HCT116 (cell line): Measurements from ENCODE around the gene HPS1.

Source experiments
- CTCF ChIP-seq, 3 experiments: fragments of 200-600 bp in 1 of 3; sonication (generic) in 1 of 3; IDR thresholded peaks in 2 of 3; conservative IDR thresholded peaks in 1 of 3; 2 replicates each; pipeline ENCODE4 v1.5.1; 2012 to 2017; ENCODE audit warnings: low read depth in 2 of 3, low read length in 2 of 3, antibody characterized with exemption in 1 of 3, borderline replicate concordance in 1 of 3, control low read depth in 1 of 3, mild to moderate bottlenecking in 1 of 3, mixed read lengths in 1 of 3, mixed run types in 1 of 3, moderate library complexity in 1 of 3; ENCODE audit not compliant: insufficient read depth in 1 of 3
- EZH2 ChIP-seq: fragments of 200-600 bp; sonication (generic); IDR thresholded peaks from 2 replicates; pipeline ENCODE4 v1.6.1; 2017; ENCODE audit warnings: antibody characterized with exemption, mixed run types
- JUND ChIP-seq: IDR thresholded peaks from 2 replicates; pipeline ENCODE4 v1.6.1; 2012
- POLR2A ChIP-seq: IDR thresholded peaks from 2 replicates; pipeline ENCODE4 v1.7.0; 2011; ENCODE audit warnings: borderline replicate concordance; ENCODE audit not compliant: insufficient read depth, insufficient read length; ENCODE audit errors: extremely low read depth
- POLR2AphosphoS5 ChIP-seq: IDR thresholded peaks from 2 replicates; pipeline ENCODE4 v1.6.1; 2011; ENCODE audit warnings: mild to moderate bottlenecking, low read depth, low read length, moderate library complexity
- SIN3A ChIP-seq: IDR thresholded peaks from 2 replicates; pipeline ENCODE4 v1.6.1; 2012; ENCODE audit warnings: low read depth
- SP1 ChIP-seq: IDR thresholded peaks from 2 replicates; pipeline ENCODE4 v1.6.1; 2012; ENCODE audit warnings: low read depth
- SRF ChIP-seq: IDR thresholded peaks from 2 replicates; pipeline ENCODE4 v1.6.1; 2012; ENCODE audit warnings: low read depth
- ZNF274 ChIP-seq: fragments of 200-500 bp; sonication (Bioruptor generic); IDR thresholded peaks from 2 replicates; pipeline ENCODE4 v1.6.1; 2014; ENCODE audit warnings: mild to moderate bottlenecking, low read depth, low read length, inconsistent platforms

GRCh38 chr10:98370831-98371820 lies 75.6 kb downstream of the HPS1 start:
- TF ChIP-seq SRF = no peak
- no peak for TF ChIP-seq CTCF (IDR thresholded peaks at IDR 0.05 in 2 of 3, conservative IDR thresholded peaks at IDR 0.05 in 1 of 3; ENCODE audit: borderline replicate concordance in 1 of 3, insufficient read depth in 1 of 3, low read depth in 2 of 3, low read length in 2 of 3)
- no peak for TF ChIP-seq EZH2
- no peak for TF ChIP-seq POLR2A
- TF ChIP-seq JUND = no peak
- TF ChIP-seq POLR2AphosphoS5 = no peak
- no peak for TF ChIP-seq SP1
- no peak for TF ChIP-seq ZNF274
- no peak for TF ChIP-seq SIN3A
